Measurements from ENCODE around the gene M1AP. TPM values are rescaled to one million over a fixed set of nuclear protein-coding genes. Genes with fewer than 3 reads are reported as not detected.

Gene M1AP
- total and polyA plus RNA-seq, 4 donors, result 0.77 to 1.2 (median 0.88) TPM

DNA sequence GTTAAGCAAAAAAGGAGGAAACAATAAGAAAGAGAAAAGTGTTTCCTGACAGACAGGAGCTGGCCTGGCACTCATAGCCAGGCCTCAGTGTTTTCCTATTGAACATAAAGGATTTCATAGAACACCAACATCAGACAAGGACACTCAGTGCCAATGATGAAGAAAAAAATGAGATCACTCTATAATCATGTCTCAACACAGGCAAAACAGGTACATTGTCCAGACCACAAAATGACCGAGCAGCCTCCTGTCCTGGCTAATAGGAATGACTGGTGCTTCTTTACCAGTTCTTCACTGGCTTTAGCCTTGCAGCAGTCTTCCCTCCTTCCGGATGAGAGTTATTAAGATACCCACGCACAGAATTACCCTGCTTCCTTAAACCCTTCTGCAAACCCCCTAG, 41.5 kb upstream of the M1AP start:
- Histone ChIP-seq H3K27me3 (ENCODE audit: control insufficient read depth in 3 of 3, insufficient read depth in 3 of 3, low read length in 2 of 3) (peaks cover 0 to 24% (median 4%) of the 10 kb centered on the region in 3 donors), H3K27ac (ENCODE audit: low read depth in 1 of 2, low read length in 1 of 2) (no peak overlapping the region), H3K36me3 (ENCODE audit: control insufficient read depth in 4 of 4, insufficient read depth in 4 of 4, low read length in 4 of 4) (no peaks in the 10 kb centered on the region), H3K4me1 (ENCODE audit: control insufficient read depth in 5 of 5, insufficient read depth in 5 of 5, low read length in 5 of 5) (no peaks in the 10 kb centered on the region), H3K9me3 (ENCODE audit: control insufficient read depth in 4 of 4, insufficient read depth in 3 of 4, low read length in 3 of 4) (peaks cover 0 to 3% (median 0%) of the 10 kb centered on the region in 4 donors), H3K4me3 (no peak overlapping the region), H3K9ac (ENCODE audit: insufficient read depth in 1 of 2, low read length in 2 of 2) (no peak overlapping the region)
- DNase-seq (no peak), ATAC-seq (ENCODE audit: insufficient read depth, low FRiP score) (no peak)
- no peak for TF ChIP-seq CTCF (IDR thresholded peaks at IDR 0.05; ENCODE audit: control extremely low read depth, extremely low read depth)
- 80 to 81% methylated on average over 3 of the region's 3 CpGs for WGBS, 2 donors

- H3K4me3 ChIP-seq, result no peak overlapping the region
- DNase-seq (no peak), ATAC-seq (ENCODE audit: insufficient read depth, low FRiP score) (no peak)
- TF ChIP-seq CTCF (IDR thresholded peaks at IDR 0.05; ENCODE audit: control extremely low read depth, extremely low read depth), result no peak
- no peaks in the 10 kb centered on the region for H3K36me3 ChIP-seq (ENCODE audit: control insufficient read depth in 4 of 4, insufficient read depth in 4 of 4, low read length in 4 of 4)
- no peaks in the 10 kb centered on the region for H3K4me1 ChIP-seq (ENCODE audit: control insufficient read depth in 5 of 5, insufficient read depth in 5 of 5, low read length in 5 of 5)
- H3K9me3 ChIP-seq (ENCODE audit: control insufficient read depth in 4 of 4, insufficient read depth in 3 of 4, low read length in 3 of 4), result peaks cover 0 to 3% (median 0%) of the 10 kb centered on the region in 4 donors
- H3K9ac ChIP-seq (ENCODE audit: insufficient read depth in 1 of 2, low read length in 2 of 2), result no peak overlapping the region
- peaks cover 0 to 21% (median 4%) of the 10 kb centered on the region in 3 donors for H3K27me3 ChIP-seq (ENCODE audit: control insufficient read depth in 3 of 3, insufficient read depth in 3 of 3, low read length in 2 of 3)
- 86 to 94% methylated on average over 1 of the region's 1 CpG for WGBS, 2 donors
- no peak overlapping the region for H3K27ac ChIP-seq (ENCODE audit: low read depth in 1 of 2, low read length in 1 of 2)
These were observed 40.8 kb upstream of the M1AP start for GRCh38 chr2:74688881-74689280.

GRCh38 chr2:74685408-74685807, 37.3 kb upstream of the M1AP start:
- H3K4me3 ChIP-seq, result no peak overlapping the region
- ATAC-seq (ENCODE audit: insufficient read depth, low FRiP score), result no peak
- peaks cover 0 to 3% (median 0%) of the 10 kb centered on the region in 4 donors for H3K9me3 ChIP-seq (ENCODE audit: control insufficient read depth in 4 of 4, insufficient read depth in 3 of 4, low read length in 3 of 4)
- no peak overlapping the region for H3K9ac ChIP-seq (ENCODE audit: insufficient read depth in 1 of 2, low read length in 2 of 2)
- H3K27ac ChIP-seq (ENCODE audit: low read depth in 1 of 2, low read length in 1 of 2), result no peak overlapping the region
- no peak for TF ChIP-seq CTCF (IDR thresholded peaks at IDR 0.05; ENCODE audit: control extremely low read depth, extremely low read depth)
- 75 to 89% methylated on average over 3 of the region's 3 CpGs for WGBS, 2 donors
- no peak for DNase-seq
- peaks cover 0 to under 1% (median 0%) of the 10 kb centered on the region in 4 donors for H3K36me3 ChIP-seq (ENCODE audit: control insufficient read depth in 4 of 4, insufficient read depth in 4 of 4, low read length in 4 of 4)
- H3K27me3 ChIP-seq (ENCODE audit: control insufficient read depth in 3 of 3, insufficient read depth in 3 of 3, low read length in 2 of 3), result peaks cover 0 to 14% (median 4%) of the 10 kb centered on the region in 3 donors
- H3K4me1 ChIP-seq (ENCODE audit: control insufficient read depth in 5 of 5, insufficient read depth in 5 of 5, low read length in 5 of 5), result no peaks in the 10 kb centered on the region

GRCh38 chr2:74682501-74682900, 34.4 kb upstream of the M1AP start:
- Histone ChIP-seq H3K4me1 (ENCODE audit: control insufficient read depth in 5 of 5, insufficient read depth in 5 of 5, low read length in 5 of 5) (no peaks in the 10 kb centered on the region), H3K36me3 (ENCODE audit: control insufficient read depth in 4 of 4, insufficient read depth in 4 of 4, low read length in 4 of 4) (peaks cover 0 to 12% (median 7%) of the 10 kb centered on the region in 4 donors), H3K9ac (ENCODE audit: insufficient read depth in 1 of 2, low read length in 2 of 2) (no peak overlapping the region), H3K27me3 (ENCODE audit: control insufficient read depth in 3 of 3, insufficient read depth in 3 of 3, low read length in 2 of 3) (peaks cover 0 to 2% (median 0%) of the 10 kb centered on the region in 3 donors), H3K9me3 (ENCODE audit: control insufficient read depth in 4 of 4, insufficient read depth in 3 of 4, low read length in 3 of 4) (peaks cover 0 to 3% (median 0%) of the 10 kb centered on the region in 4 donors), H3K4me3 (no peak overlapping the region), H3K27ac (ENCODE audit: low read depth in 1 of 2, low read length in 1 of 2) (no peak overlapping the region)
- DNase-seq, result no peak
- ATAC-seq (ENCODE audit: insufficient read depth, low FRiP score), result no peak
- no peak for TF ChIP-seq CTCF (IDR thresholded peaks at IDR 0.05; ENCODE audit: control extremely low read depth, extremely low read depth)

Measured in lung (tissue), 12 donors.